Natural killer cell (primary cell): Measurements from ENCODE around the gene NAALADL2. TPM values are rescaled to one million over a fixed set of nuclear protein-coding genes. Genes with fewer than 3 reads are reported as not detected.

Experiments used
- ATAC-seq, 3 donors: fragments of 150-1000 bp in 2 of 3; fragments of 200-7000 bp in 1 of 3; cut with Tn5 transposase; 1 replicate in 1 of 3; 2 replicates in 2 of 3; pipeline ENCODE4 v1.10.0; 2021; ENCODE audit warnings: mild to moderate bottlenecking in 2 of 3, moderate library complexity in 2 of 3
- DNase-seq, 2 donors: peaks; one replicate each; pipeline versions ENCODE4 v3.0.0 to v3.0.0-alpha.2; 2013 to 2021; ENCODE audit warnings: mixed read lengths in 1 of 2
- H3K27ac ChIP-seq: one replicate; pipeline ENCODE4 v1.5.1; 2013; ENCODE audit warnings: mild to moderate bottlenecking, low read length
- H3K27me3 ChIP-seq: one replicate; pipeline ENCODE4 v1.6.1; 2013; ENCODE audit warnings: low read length; ENCODE audit not compliant: control insufficient read depth, insufficient read depth
- H3K36me3 ChIP-seq: one replicate; pipeline ENCODE4 v1.6.1; 2013; ENCODE audit warnings: low read length; ENCODE audit not compliant: control insufficient read depth, insufficient read depth
- H3K4me1 ChIP-seq: one replicate; pipeline ENCODE4 v1.6.1; 2013; ENCODE audit warnings: low read length; ENCODE audit not compliant: control insufficient read depth, insufficient read depth
- H3K4me3 ChIP-seq: one replicate; pipeline ENCODE4 v1.5.1; 2013; ENCODE audit warnings: low read length
- H3K9me3 ChIP-seq: one replicate; pipeline ENCODE4 v1.6.1; 2013; ENCODE audit warnings: low read length; ENCODE audit not compliant: control insufficient read depth, insufficient read depth
- H3K27ac Mint-ChIP-seq, 2 donors: one replicate each; pipeline ENCODE4 v1.8.0; 2022; ENCODE audit warnings: mild to moderate bottlenecking in 2 of 2, mixed read lengths in 2 of 2, moderate library complexity in 1 of 2
- H3K27me3 Mint-ChIP-seq, 2 donors: one replicate each; pipeline ENCODE4 v1.8.0; 2022; ENCODE audit warnings: low read depth in 2 of 2, mixed read lengths in 2 of 2
- H3K36me3 Mint-ChIP-seq: one replicate; pipeline ENCODE4 v1.8.0; 2022; ENCODE audit warnings: mixed read lengths
- H3K4me1 Mint-ChIP-seq, 2 donors: one replicate each; pipeline ENCODE4 v1.8.0; 2022; ENCODE audit warnings: mixed read lengths in 2 of 2
- H3K4me3 Mint-ChIP-seq: one replicate; pipeline ENCODE4 v1.8.0; 2022; ENCODE audit warnings: mild to moderate bottlenecking, moderate library complexity, mixed read lengths
- H3K9me3 Mint-ChIP-seq, 2 donors: one replicate each; pipeline ENCODE4 v1.8.0; 2022; ENCODE audit warnings: mixed read lengths in 2 of 2
- WGBS: methylation state at CpG from one replicate; pipeline ENCODE4 v1.1.7; 2013; ENCODE audit warnings: missing lambda C conversion rate; ENCODE audit not compliant: insufficient coverage; 5-methylcytosine and 5-hydroxymethylcytosine counted together
- intact Hi-C: fragments of 100-400 bp; cut with micrococcal nuclease; formaldehyde crosslinking; loops from one replicate; pipeline ENCODE4 v1.14.2; 2022
- total RNA-seq, 4 donors: library from RNA; stranded (reverse); fragments of 120-200 nt in 1 of 4; gene quantifications; one replicate each; pipeline versions ENCODE4 v1.2.3 to v1.2.4, GENCODE V29; 2013 to 2022
- TF ChIP-seq, protein P1 (sequence below): fragments of 200-600 bp; IDR thresholded peaks from one replicate; pipeline ENCODE4 v1.8.0; 2022; ENCODE audit warnings: antibody characterized with exemption

NAALADL2 gene
- total RNA-seq, 3 donors from 2014 or later (not counting 1 experiment from before 2014, with no cell fraction given): not detected

DNA sequence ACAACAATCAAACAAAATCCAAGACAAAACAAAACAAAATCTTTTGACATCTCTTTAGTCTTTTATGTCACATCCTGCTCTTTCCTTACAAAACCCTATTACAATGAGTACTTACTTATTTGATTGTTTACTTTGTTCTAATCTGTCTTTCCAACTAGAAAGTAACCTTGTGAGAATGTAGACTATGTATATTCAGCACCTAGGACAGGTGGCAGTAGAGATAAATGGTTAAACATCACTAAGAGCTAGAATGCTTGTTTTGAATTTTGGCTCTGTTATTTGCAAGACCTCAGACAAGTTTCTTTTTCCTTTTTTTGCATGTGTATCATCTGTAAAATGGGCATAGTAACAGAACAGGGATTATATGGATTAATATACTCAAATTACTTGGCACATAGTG, 33.1 kb upstream of the NAALADL2 start:
- no peaks in the 10 kb centered on the region for H3K27me3 Mint-ChIP-seq
- intact Hi-C loops: no loop called here
- H3K27ac ChIP-seq: no peak overlapping the region
- H3K27ac Mint-ChIP-seq: no peak overlapping the region
- no peak overlapping the region for H3K4me3 Mint-ChIP-seq
- TF ChIP-seq, protein P1, sequence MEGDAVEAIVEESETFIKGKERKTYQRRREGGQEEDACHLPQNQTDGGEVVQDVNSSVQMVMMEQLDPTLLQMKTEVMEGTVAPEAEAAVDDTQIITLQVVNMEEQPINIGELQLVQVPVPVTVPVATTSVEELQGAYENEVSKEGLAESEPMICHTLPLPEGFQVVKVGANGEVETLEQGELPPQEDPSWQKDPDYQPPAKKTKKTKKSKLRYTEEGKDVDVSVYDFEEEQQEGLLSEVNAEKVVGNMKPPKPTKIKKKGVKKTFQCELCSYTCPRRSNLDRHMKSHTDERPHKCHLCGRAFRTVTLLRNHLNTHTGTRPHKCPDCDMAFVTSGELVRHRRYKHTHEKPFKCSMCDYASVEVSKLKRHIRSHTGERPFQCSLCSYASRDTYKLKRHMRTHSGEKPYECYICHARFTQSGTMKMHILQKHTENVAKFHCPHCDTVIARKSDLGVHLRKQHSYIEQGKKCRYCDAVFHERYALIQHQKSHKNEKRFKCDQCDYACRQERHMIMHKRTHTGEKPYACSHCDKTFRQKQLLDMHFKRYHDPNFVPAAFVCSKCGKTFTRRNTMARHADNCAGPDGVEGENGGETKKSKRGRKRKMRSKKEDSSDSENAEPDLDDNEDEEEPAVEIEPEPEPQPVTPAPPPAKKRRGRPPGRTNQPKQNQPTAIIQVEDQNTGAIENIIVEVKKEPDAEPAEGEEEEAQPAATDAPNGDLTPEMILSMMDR: no peak
- H3K4me1 ChIP-seq: no peaks in the 10 kb centered on the region
- no peak for DNase-seq
- H3K9me3 Mint-ChIP-seq: peaks cover 7 to 11% of the 10 kb centered on the region in 2 donors
- ATAC-seq: no peak
- no peaks in the 10 kb centered on the region for H3K36me3 Mint-ChIP-seq
- no peaks in the 10 kb centered on the region for H3K36me3 ChIP-seq
- H3K4me3 ChIP-seq: no peak overlapping the region
- H3K9me3 ChIP-seq: no peaks in the 10 kb centered on the region
- H3K27me3 ChIP-seq: no peaks in the 10 kb centered on the region
- H3K4me1 Mint-ChIP-seq: no peaks in the 10 kb centered on the region

DNA sequence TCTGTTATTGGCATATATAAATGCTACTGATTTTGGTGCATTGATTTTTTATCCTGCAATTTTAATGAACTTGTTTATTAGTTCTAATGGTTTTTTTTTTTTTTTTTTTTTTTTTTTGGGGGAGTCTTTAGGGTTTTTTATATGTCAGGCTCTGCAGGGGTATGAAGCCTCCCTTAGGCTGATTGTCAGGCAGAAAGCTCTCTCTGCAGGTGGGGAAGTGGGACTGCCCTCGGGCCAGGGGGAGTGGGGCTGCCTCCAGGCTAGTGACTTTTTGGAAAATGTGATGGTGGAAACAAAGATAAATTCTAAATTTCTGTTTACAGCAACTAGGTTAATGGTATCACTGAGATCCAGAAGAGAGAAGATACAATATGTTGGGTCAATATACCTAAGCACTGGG, 14.4 kb upstream of the NAALADL2 start:
- intact Hi-C loops: no loop called here
- Mint-ChIP-seq H3K27ac (no peak overlapping the region), H3K9me3 (peaks cover 4 to 18% of the 10 kb centered on the region in 2 donors), H3K36me3 (peaks cover 7% of the 10 kb centered on the region), H3K27me3 (no peaks in the 10 kb centered on the region), H3K4me3 (no peak overlapping the region), H3K4me1 (no peaks in the 10 kb centered on the region)
- Histone ChIP-seq H3K27ac (no peak overlapping the region), H3K9me3 (peaks cover 14% of the 10 kb centered on the region), H3K36me3 (no peaks in the 10 kb centered on the region), H3K4me1 (no peaks in the 10 kb centered on the region), H3K4me3 (no peak overlapping the region), H3K27me3 (no peaks in the 10 kb centered on the region)
- ATAC-seq: no peak
- WGBS: 64% methylated on average over 1 of the region's 1 CpG
- no peak for DNase-seq
- TF ChIP-seq, protein P1: no peak

DNA sequence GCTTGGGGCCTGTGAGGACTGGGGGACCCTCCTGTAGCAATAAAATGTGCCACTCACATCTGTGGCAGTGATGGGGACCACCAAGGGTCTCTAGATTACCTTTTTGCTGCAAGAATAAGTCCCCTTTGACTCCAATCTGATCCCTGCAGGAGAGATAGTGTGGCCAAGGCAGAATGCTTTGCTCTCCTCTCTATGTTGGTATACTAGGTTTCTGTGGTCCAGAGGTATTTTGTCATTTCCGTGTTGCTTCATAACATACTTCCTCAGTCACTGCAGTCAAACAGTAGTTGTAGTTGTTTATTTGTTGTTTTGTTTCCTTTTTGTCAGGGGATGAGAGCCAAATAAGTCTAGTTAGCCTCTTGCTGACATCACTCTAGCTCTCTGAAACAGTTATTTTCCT, 13.1 kb upstream of the NAALADL2 start:
- H3K27me3 ChIP-seq: no peaks in the 10 kb centered on the region
- Mint-ChIP-seq H3K4me1 (no peaks in the 10 kb centered on the region), H3K36me3 (peaks cover 7% of the 10 kb centered on the region), H3K9me3 (peaks cover 7 to 22% of the 10 kb centered on the region in 2 donors), H3K4me3 (no peak overlapping the region), H3K27me3 (no peaks in the 10 kb centered on the region), H3K27ac (no peak overlapping the region)
- peaks cover 14% of the 10 kb centered on the region for H3K9me3 ChIP-seq
- H3K4me3 ChIP-seq: no peak overlapping the region
- DNase-seq: no peak
- H3K4me1 ChIP-seq: no peaks in the 10 kb centered on the region
- no peak for ATAC-seq
- intact Hi-C loops: no loop called here
- WGBS: no CpG with 5 or more reads among the region's 1 CpG
- TF ChIP-seq, protein P1: no peak
- H3K27ac ChIP-seq: no peak overlapping the region
- H3K36me3 ChIP-seq: no peaks in the 10 kb centered on the region

DNA sequence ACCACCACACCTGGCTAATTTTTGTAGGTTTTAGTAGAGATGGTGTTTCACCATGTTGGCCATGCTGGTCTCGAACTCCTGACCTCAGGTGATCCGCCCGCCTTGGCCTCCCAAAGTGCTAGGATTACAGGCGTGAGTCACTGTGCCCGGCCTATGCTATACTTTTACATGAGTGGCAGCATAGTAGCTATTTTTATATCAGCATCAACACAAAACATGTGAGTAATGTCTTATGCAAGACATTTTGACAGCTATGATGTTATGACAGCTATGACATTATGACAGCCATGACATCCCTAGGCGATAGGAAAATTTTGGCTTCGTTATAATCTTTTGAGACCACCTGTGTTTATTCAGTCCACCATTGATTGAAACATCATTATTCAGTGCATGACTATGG, 4.1 kb upstream of the NAALADL2 start:
- no peaks in the 10 kb centered on the region for H3K4me1 Mint-ChIP-seq
- TF ChIP-seq, protein P1: no peak
- H3K36me3 ChIP-seq: no peaks in the 10 kb centered on the region
- 92% methylated on average over 7 of the region's 7 CpGs for WGBS
- no peaks in the 10 kb centered on the region for H3K27me3 ChIP-seq
- no peaks in the 10 kb centered on the region for H3K9me3 ChIP-seq
- intact Hi-C loops: no loop called here
- no peak overlapping the region for H3K27ac Mint-ChIP-seq
- no peak overlapping the region for H3K27ac ChIP-seq
- no peaks in the 10 kb centered on the region for H3K27me3 Mint-ChIP-seq
- no peak overlapping the region for H3K4me3 Mint-ChIP-seq
- DNase-seq (no peak), ATAC-seq (no peak)
- peaks cover 15 to 16% of the 10 kb centered on the region in 2 donors for H3K9me3 Mint-ChIP-seq
- H3K4me3 ChIP-seq: no peak overlapping the region
- H3K36me3 Mint-ChIP-seq: no peaks in the 10 kb centered on the region
- no peaks in the 10 kb centered on the region for H3K4me1 ChIP-seq
